ENCODE measurements around the gene RAX2. TPM values are rescaled to one million over a fixed set of nuclear protein-coding genes. Genes with fewer than 3 reads are reported as not detected.

RAX2 gene
- total RNA-seq, 1 experiment from 2014 or later, result not detected

DNA sequence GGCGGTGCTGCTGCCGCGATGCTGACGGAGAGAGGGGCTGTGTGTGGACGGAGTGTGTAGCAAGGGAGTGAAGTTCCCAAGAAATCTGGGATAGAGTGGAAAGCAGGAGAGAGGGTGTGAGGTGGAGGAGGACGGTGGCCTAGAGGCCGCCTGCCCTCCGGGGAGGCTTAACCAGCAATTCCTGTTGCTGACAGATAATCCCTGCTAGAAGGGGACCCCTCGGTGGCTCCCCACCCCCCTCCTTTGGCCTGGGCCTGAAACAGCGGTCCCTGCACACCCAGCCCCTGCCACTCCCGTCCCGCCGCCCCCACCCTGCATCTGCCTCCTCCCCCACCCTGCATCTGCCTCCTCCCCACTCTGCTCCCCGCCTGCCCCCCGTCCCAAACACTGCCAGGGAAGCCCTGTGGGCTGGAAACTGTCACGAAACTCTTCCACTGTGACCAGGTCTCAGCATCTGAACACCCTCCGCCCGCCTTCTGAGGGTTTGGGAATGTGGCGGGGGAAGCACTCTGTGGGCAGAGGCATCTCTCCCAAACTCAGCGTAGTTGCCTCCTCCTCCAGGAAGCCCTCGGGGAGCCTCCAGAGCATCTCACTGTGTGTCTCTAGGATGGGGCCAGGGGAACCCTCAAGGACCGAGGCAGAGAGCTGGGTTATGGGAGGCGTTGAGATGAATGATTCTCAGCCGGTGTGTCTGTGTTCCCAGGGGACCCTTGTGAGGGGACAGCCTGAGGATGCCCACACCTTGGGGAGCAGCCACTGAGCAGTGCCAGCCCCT lies 31.3 kb upstream of the RAX2 start:
- BruUV-seq (replicated peaks), result no TSS peak
- Mint-ChIP-seq H3K4me3 (ENCODE audit: unreplicated experiment) (no peak overlapping the region), H3K4me1 (ENCODE audit: low read depth, unreplicated experiment) (no peaks in the 10 kb centered on the region), H3K27me3 (ENCODE audit: insufficient read depth, unreplicated experiment) (peaks cover 5% of the 10 kb centered on the region), H3K36me3 (ENCODE audit: insufficient read depth, unreplicated experiment) (no peaks in the 10 kb centered on the region), H3K27ac (ENCODE audit: unreplicated experiment) (no peak overlapping the region), H3K9me3 (ENCODE audit: unreplicated experiment) (no peaks in the 10 kb centered on the region)
- no peak for TF ChIP-seq CTCF (IDR thresholded peaks at IDR 0.05; ENCODE audit: insufficient read depth in 1 of 2, low read depth in 1 of 2, low read length in 1 of 2, severe bottlenecking in 1 of 2, unreplicated experiment in 1 of 2)
- ChIA-PET POLR2A (no interaction called here), CTCF (interaction anchor here (0.6 kb wide), 1 partner anchor 64 kb away, joined by 4 read pairs; no protein-coding TSS in a partner anchor)
- H3K9me3 ChIP-seq, result no peaks in the 10 kb centered on the region
- H3K36me3 ChIP-seq (ENCODE audit: control insufficient read depth, insufficient read depth, low read length), result no peaks in the 10 kb centered on the region
- H3K4me1 ChIP-seq, result no peaks in the 10 kb centered on the region
- H3K27me3 ChIP-seq (replicated peaks; ENCODE audit: control insufficient read depth, insufficient read depth, low read length), result no peaks in the 10 kb centered on the region; the same call in 1 of the 2 replicates
- H3K4me3 ChIP-seq (ENCODE audit: low read depth, low read length), result no peak overlapping the region
- intact Hi-C loops (cut with micrococcal nuclease; ENCODE audit: unreplicated experiment), result no loop called here
- DNase-seq, result no peak

- no peaks in the 10 kb centered on the region for H3K4me1 ChIP-seq
- no peaks in the 10 kb centered on the region for H3K36me3 Mint-ChIP-seq (ENCODE audit: insufficient read depth, unreplicated experiment)
- H3K27me3 ChIP-seq (replicated peaks; ENCODE audit: control insufficient read depth, insufficient read depth, low read length), result no peaks in the 10 kb centered on the region; the same call in 1 of the 2 replicates
- H3K9me3 ChIP-seq, result no peaks in the 10 kb centered on the region
- TF ChIP-seq CTCF (IDR thresholded peaks at IDR 0.05; ENCODE audit: insufficient read depth in 1 of 2, low read depth in 1 of 2, low read length in 1 of 2, severe bottlenecking in 1 of 2, unreplicated experiment in 1 of 2), result no peak
- H3K4me3 Mint-ChIP-seq (ENCODE audit: unreplicated experiment), result no peak overlapping the region
- ChIA-PET CTCF (no interaction called here), POLR2A (no interaction called here)
- H3K36me3 ChIP-seq (ENCODE audit: control insufficient read depth, insufficient read depth, low read length), result no peaks in the 10 kb centered on the region
- H3K4me3 ChIP-seq (ENCODE audit: low read depth, low read length), result no peak overlapping the region
- H3K9me3 Mint-ChIP-seq (ENCODE audit: unreplicated experiment), result no peaks in the 10 kb centered on the region
- H3K4me1 Mint-ChIP-seq (ENCODE audit: low read depth, unreplicated experiment), result no peaks in the 10 kb centered on the region
- BruUV-seq (replicated peaks), result no TSS peak
- H3K27ac Mint-ChIP-seq (ENCODE audit: unreplicated experiment), result no peak overlapping the region
- intact Hi-C loops (cut with micrococcal nuclease; ENCODE audit: unreplicated experiment), result no loop called here
- no peak for DNase-seq
- H3K27me3 Mint-ChIP-seq (ENCODE audit: insufficient read depth, unreplicated experiment), result peaks cover 5% of the 10 kb centered on the region
Measured at GRCh38 chr19:3801412-3802096, 29.5 kb upstream of the RAX2 start.

DNA sequence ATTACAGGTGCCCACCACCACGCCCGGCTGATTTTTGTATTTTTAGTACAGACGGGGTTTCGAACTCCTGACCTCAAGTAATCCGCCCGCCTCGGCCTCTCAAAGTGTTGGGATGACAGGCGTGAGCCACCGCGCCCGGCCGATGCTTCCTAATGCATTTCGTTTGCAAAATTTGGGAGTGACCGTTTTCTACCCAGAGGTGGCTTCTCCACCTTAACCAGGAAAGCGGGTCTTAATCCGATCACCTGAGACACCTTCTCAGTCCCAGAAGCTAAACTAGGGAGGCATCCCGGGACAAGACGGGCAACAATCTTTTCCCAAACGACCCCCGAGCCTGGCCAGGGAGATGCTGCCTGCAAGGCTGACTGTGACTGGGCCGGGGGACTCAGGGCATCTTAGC lies 29.0 kb upstream of the RAX2 start:
- no TSS peak for BruUV-seq (replicated peaks)
- ChIA-PET POLR2A (no interaction called here), CTCF (no interaction called here)
- Histone ChIP-seq H3K36me3 (ENCODE audit: control insufficient read depth, insufficient read depth, low read length) (no peaks in the 10 kb centered on the region), H3K27me3 (replicated peaks; ENCODE audit: control insufficient read depth, insufficient read depth, low read length) (no peaks in the 10 kb centered on the region; the same call in 1 of the 2 replicates), H3K4me1 (no peaks in the 10 kb centered on the region), H3K4me3 (ENCODE audit: low read depth, low read length) (no peak overlapping the region), H3K9me3 (no peaks in the 10 kb centered on the region)
- no peaks in the 10 kb centered on the region for H3K9me3 Mint-ChIP-seq (ENCODE audit: unreplicated experiment)
- H3K27ac Mint-ChIP-seq (ENCODE audit: unreplicated experiment), result no peak overlapping the region
- TF ChIP-seq CTCF (IDR thresholded peaks at IDR 0.05; ENCODE audit: insufficient read depth in 1 of 2, low read depth in 1 of 2, low read length in 1 of 2, severe bottlenecking in 1 of 2, unreplicated experiment in 1 of 2), result no peak
- H3K4me1 Mint-ChIP-seq (ENCODE audit: low read depth, unreplicated experiment), result no peaks in the 10 kb centered on the region
- no peak overlapping the region for H3K4me3 Mint-ChIP-seq (ENCODE audit: unreplicated experiment)
- H3K27me3 Mint-ChIP-seq (ENCODE audit: insufficient read depth, unreplicated experiment), result peaks cover 5% of the 10 kb centered on the region
- H3K36me3 Mint-ChIP-seq (ENCODE audit: insufficient read depth, unreplicated experiment), result no peaks in the 10 kb centered on the region
- no peak for DNase-seq
- intact Hi-C loops (cut with micrococcal nuclease; ENCODE audit: unreplicated experiment), result no loop called here

Data from Caco-2 (cell line).